ENCODE data around the gene SIX4.
"Not testable (repeated sequence)": the region's sequence is repeated elsewhere in the genome, so short reads cannot be mapped to it uniquely, and the experiment has no call there.

SIX4 gene
- 0 to 0.12 reads per million in 2 experiments for total RNA-seq

- no peak for DNase-seq (ENCODE audit: low read depth)
Observed at GRCh38 chr14:60723907-60724618, at the start of gene SIX4. Gene SIX4, minus strand, starts transcription at chr14:60724351. Its CDS starts 277 bp downstream, at chr14:60724074.

GRCh38 chr14:60773558-60773957 is 49.4 kb upstream of the SIX4 start:
- DNase-seq (ENCODE audit: low read depth) = no peak

GRCh38 chr14:60771117-60771516 is 47.0 kb upstream of the SIX4 start:
- no peak for DNase-seq (ENCODE audit: low read depth)

GRCh38 chr14:60768602-60769001 is 44.5 kb upstream of the SIX4 start:
- no peak for DNase-seq (ENCODE audit: low read depth)

GRCh38 chr14:60760644-60761364 is 36.7 kb upstream of the SIX4 start:
- no peak for DNase-seq (ENCODE audit: low read depth)

GRCh38 chr14:60760209-60760608 is 36.1 kb upstream of the SIX4 start:
- no peak for DNase-seq (ENCODE audit: low read depth)

GRCh38 chr14:60758885-60759284 is 34.7 kb upstream of the SIX4 start:
- no peak for DNase-seq (ENCODE audit: low read depth)

GRCh38 chr14:60757567-60758002 is 33.4 kb upstream of the SIX4 start:
- DNase-seq (ENCODE audit: low read depth) = no peak

- DNase-seq (ENCODE audit: low read depth) = no peak
Observed at GRCh38 chr14:60756847-60757246, 32.7 kb upstream of the SIX4 start.

GRCh38 chr14:60753264-60754119 is 29.3 kb upstream of the SIX4 start:
- DNase-seq (ENCODE audit: low read depth) = peak; percentile 36

GRCh38 chr14:60744566-60744965 is 20.4 kb upstream of the SIX4 start:
- DNase-seq (ENCODE audit: low read depth) = no peak

GRCh38 chr14:60738843-60739508 is 14.8 kb upstream of the SIX4 start:
- no peak for DNase-seq (ENCODE audit: low read depth)

- no peak for DNase-seq (ENCODE audit: low read depth)
Observed at GRCh38 chr14:60736494-60736893, 12.3 kb upstream of the SIX4 start.

GRCh38 chr14:60735416-60735815 is 11.3 kb upstream of the SIX4 start:
- no peak for DNase-seq (ENCODE audit: low read depth)

- DNase-seq (ENCODE audit: low read depth) = peak; percentile 49
Observed at GRCh38 chr14:60734465-60735242, 10.5 kb upstream of the SIX4 start, which contains the start of gene MNAT1. Gene MNAT1, plus strand, starts transcription at chr14:60734761. Its CDS starts 102 bp downstream, at chr14:60734863.

GRCh38 chr14:60732840-60733483 is 8.8 kb upstream of the SIX4 start:
- DNase-seq (ENCODE audit: low read depth) = no peak

- DNase-seq (ENCODE audit: low read depth) = not testable (repeated sequence)
Observed at GRCh38 chr14:60731291-60731690, 7.1 kb upstream of the SIX4 start.

- DNase-seq (ENCODE audit: low read depth) = no peak
Observed at GRCh38 chr14:60723116-60723906, 840 bp downstream of the SIX4 start.

- DNase-seq (ENCODE audit: low read depth) = no peak
Observed at GRCh38 chr14:60722357-60723115, 1.6 kb downstream of the SIX4 start.
